Measurements from ENCODE around the gene FANCE. TPM values are rescaled to one million over a fixed set of nuclear protein-coding genes. Genes with fewer than 3 reads are reported as not detected.

Gene FANCE
- total RNA-seq, 3 donors from 2014 or later = 9.7 to 12.6 (median 10.8) TPM

DNA sequence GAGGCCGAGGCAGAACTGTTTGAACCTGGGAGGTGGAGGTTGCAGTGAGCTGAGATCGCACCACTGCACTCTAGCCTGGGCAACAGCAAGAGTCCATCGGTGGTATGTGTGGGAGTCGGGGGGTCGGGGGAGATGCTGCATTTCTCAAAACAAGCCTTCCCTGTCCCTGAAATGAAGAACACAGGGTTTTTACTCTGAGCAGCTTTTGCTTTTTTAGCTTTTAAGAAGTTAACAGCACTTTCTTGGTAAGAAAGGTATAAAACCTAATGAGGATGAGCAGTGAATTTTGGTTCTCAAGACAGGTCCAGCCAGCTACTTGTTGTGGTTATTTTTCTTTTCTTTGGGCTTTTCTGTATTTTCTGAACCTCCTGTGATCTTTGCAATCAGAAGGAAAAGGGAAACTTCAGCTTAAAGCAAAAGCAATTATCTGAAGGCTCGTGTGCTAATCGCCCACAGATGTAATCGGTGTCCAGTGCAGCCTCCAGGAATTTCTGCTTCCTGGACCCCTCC, 19.8 kb downstream of the FANCE start:
- TF ChIP-seq CTCF (IDR thresholded peaks at IDR 0.05) (no peak), POLR2A (IDR thresholded peaks at IDR 0.05) (no peak), POLR2AphosphoS5 (IDR thresholded peaks at IDR 0.05) (no peak)
- H3K4me1 ChIP-seq = peaks cover 0 to 17% of the 10 kb centered on the region in 2 donors
- intact Hi-C loops (cut with DNase I; ENCODE audit: low total_unique reads) = no loop called here

GRCh38 chr6:35473075-35473849, 21.1 kb downstream of the FANCE start:
- DNase-seq (ENCODE audit: low spot score in 2 of 2) = no peak
- no peaks in the 10 kb centered on the region for H3K27me3 ChIP-seq
- H3K9me3 ChIP-seq = no peaks in the 10 kb centered on the region
- intact Hi-C loops (cut with DNase I; ENCODE audit: low total_unique reads) = no loop called here
- TF ChIP-seq POLR2AphosphoS5 (IDR thresholded peaks at IDR 0.05) (no peak), POLR2A (IDR thresholded peaks at IDR 0.05) (no peak), CTCF (IDR thresholded peaks at IDR 0.05) (no peak)
- peaks cover 4% of the 10 kb centered on the region for H3K36me3 ChIP-seq
- peaks cover 0 to 17% of the 10 kb centered on the region in 2 donors for H3K4me1 ChIP-seq
- H3K4me3 ChIP-seq = no peak overlapping the region
- H3K27ac ChIP-seq = no peak overlapping the region

More for the DNA sequence above, 19.8 kb downstream of the FANCE start:
- peak overlapping the region in 1 of 3 donors; percentile 89 for H3K4me3 ChIP-seq
- H3K9me3 ChIP-seq = no peaks in the 10 kb centered on the region
- no peaks in the 10 kb centered on the region for H3K27me3 ChIP-seq
- DNase-seq (ENCODE audit: low spot score in 2 of 2) = no peak
- H3K36me3 ChIP-seq = peaks cover 4% of the 10 kb centered on the region
- H3K27ac ChIP-seq = peak overlapping the region; percentile 31 to 78

DNA sequence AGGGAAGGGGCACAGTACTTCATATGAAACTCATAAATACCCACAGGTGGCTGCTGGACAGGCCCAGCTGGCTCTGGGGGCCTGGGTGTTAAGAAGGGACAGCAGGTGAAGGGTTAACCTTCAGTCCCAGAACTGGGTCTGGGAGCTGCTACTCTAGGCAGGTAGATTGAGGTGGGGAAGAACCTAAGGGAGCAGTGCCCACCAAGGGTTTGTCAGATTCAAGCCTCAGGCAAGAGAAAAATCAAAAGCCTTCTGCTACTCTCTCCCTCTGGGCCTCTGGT, 21.7 kb downstream of the FANCE start:
- no peak for TF ChIP-seq POLR2AphosphoS5 (IDR thresholded peaks at IDR 0.05)
- TF ChIP-seq CTCF (IDR thresholded peaks at IDR 0.05) = no peak
- TF ChIP-seq POLR2A (IDR thresholded peaks at IDR 0.05) = no peak
- peak overlapping the region in 1 of 2 donors; percentile 3 for H3K27ac ChIP-seq
- H3K27me3 ChIP-seq = no peaks in the 10 kb centered on the region
- DNase-seq (ENCODE audit: low spot score in 2 of 2) = no peak
- intact Hi-C loops (cut with DNase I; ENCODE audit: low total_unique reads) = no loop called here
- no peaks in the 10 kb centered on the region for H3K9me3 ChIP-seq
- H3K4me1 ChIP-seq = peaks cover 0 to 17% of the 10 kb centered on the region in 2 donors
- H3K4me3 ChIP-seq = no peak overlapping the region
- H3K36me3 ChIP-seq = peaks cover 4% of the 10 kb centered on the region

- Histone ChIP-seq H3K27me3 (no peaks in the 10 kb centered on the region), H3K4me1 (peaks cover 0 to 17% of the 10 kb centered on the region in 2 donors), H3K4me3 (no peak overlapping the region)
Observed at GRCh38 chr6:35474131-35474941, 22.2 kb downstream of the FANCE start.

More at GRCh38 chr6:35474131-35474941, 22.2 kb downstream of the FANCE start:
- H3K9me3 ChIP-seq = no peaks in the 10 kb centered on the region
- H3K36me3 ChIP-seq = peaks cover 4% of the 10 kb centered on the region
- intact Hi-C loops (cut with DNase I; ENCODE audit: low total_unique reads) = no loop called here
- no peak for DNase-seq (ENCODE audit: low spot score in 2 of 2)
- H3K27ac ChIP-seq = peak overlapping the region in 1 of 2 donors; percentile 3
- TF ChIP-seq CTCF (IDR thresholded peaks at IDR 0.05) (no peak), POLR2AphosphoS5 (IDR thresholded peaks at IDR 0.05) (no peak), POLR2A (IDR thresholded peaks at IDR 0.05) (no peak)
